HG03457 (cell line): ENCODE data around the gene POTEC.
"Not testable (repeated sequence)": the region's sequence is repeated elsewhere in the genome, so short reads cannot be mapped to it uniquely, and the experiment has no call there.

ENCODE experiments used
- ATAC-seq: cut with Tn5 transposase; IDR thresholded peaks from one replicate; pipeline ENCODE4 v1.9.1; 2021; ENCODE audit warnings: moderate number of reproducible peaks; ENCODE audit not compliant: unreplicated experiment

POTEC gene

GRCh38 chr18:14543446-14543964 is at the start of gene POTEC:
Gene POTEC, minus strand, starts transcription at chr18:14543600. Its CDS starts 454 bp downstream, at chr18:14543146.
- not testable (repeated sequence) for ATAC-seq

GRCh38 chr18:14577971-14578370 is 34.6 kb upstream of the POTEC start:
- ATAC-seq, result no peak

- ATAC-seq, result not testable (repeated sequence)
Observed at GRCh38 chr18:14559502-14559901, 16.1 kb upstream of the POTEC start.

GRCh38 chr18:14531659-14532058 is 11.7 kb downstream of the POTEC start:
- not testable (repeated sequence) for ATAC-seq

GRCh38 chr18:14510707-14511106 is 32.7 kb downstream of the POTEC start:
- ATAC-seq, result not testable (repeated sequence)

- not testable (repeated sequence) for ATAC-seq
Observed at GRCh38 chr18:14503691-14504090, 39.7 kb downstream of the POTEC start.

GRCh38 chr18:14501894-14502293 is 41.5 kb downstream of the POTEC start:
- ATAC-seq, result not testable (repeated sequence)

- not testable (repeated sequence) for ATAC-seq
Observed at GRCh38 chr18:14489256-14490014, 54.0 kb downstream of the POTEC start.

GRCh38 chr18:14488789-14489188 is 54.6 kb downstream of the POTEC start:
- not testable (repeated sequence) for ATAC-seq

- ATAC-seq, result not testable (repeated sequence)
Observed at GRCh38 chr18:14486926-14487580, 56.3 kb downstream of the POTEC start.

- ATAC-seq, result not testable (repeated sequence)
Observed at GRCh38 chr18:14479076-14479475, 64.3 kb downstream of the POTEC start.

GRCh38 chr18:14475520-14475919 is 67.9 kb downstream of the POTEC start:
- ATAC-seq, result not testable (repeated sequence)

GRCh38 chr18:14474752-14475151 is 68.6 kb downstream of the POTEC start:
- not testable (repeated sequence) for ATAC-seq

- not testable (repeated sequence) for ATAC-seq
Observed at GRCh38 chr18:14474007-14474720, 69.2 kb downstream of the POTEC start.

GRCh38 chr18:14473250-14474006 is 70.0 kb downstream of the POTEC start:
- ATAC-seq, result not testable (repeated sequence)

GRCh38 chr18:14471286-14471685 is 72.1 kb downstream of the POTEC start:
- not testable (repeated sequence) for ATAC-seq

- not testable (repeated sequence) for ATAC-seq
Observed at GRCh38 chr18:14470446-14470845, 73.0 kb downstream of the POTEC start.

- ATAC-seq, result not testable (repeated sequence)
Observed at GRCh38 chr18:14470046-14470445, 73.4 kb downstream of the POTEC start.

- ATAC-seq, result not testable (repeated sequence)
Observed at GRCh38 chr18:14465989-14466388, 77.4 kb downstream of the POTEC start.
